Activated naive CD8-positive, alpha-beta T cell treated with anti-CD3 and anti-CD28 coated beads, Interleukin-2, amount 50 U/mL, for 16 hours (primary cell): Measurements from ENCODE around the gene RAD1.
A peak's percentile ranks its signal among the peaks of the same experiment; 100 is the strongest.

ENCODE experiments used
- DNase-seq: peaks from one replicate; pipeline ENCODE4 v3.0.0-alpha.2; 2020; ENCODE audit warnings: low read depth, low spot score

RAD1 gene

GRCh38 chr5:34916518-34916917, 1.2 kb upstream of the RAD1 start:
- DNase-seq = no peak

GRCh38 chr5:34915856-34916192, 520 bp upstream of the RAD1 start:
- DNase-seq = no peak

GRCh38 chr5:34914671-34915138, 599 bp downstream of the RAD1 start:
- DNase-seq = no peak

GRCh38 chr5:34913072-34913471, 2.2 kb downstream of the RAD1 start:
- DNase-seq = no peak

GRCh38 chr5:34905564-34905963, 9.7 kb downstream of the RAD1 start:
- no peak for DNase-seq

GRCh38 chr5:34903260-34903659, 12.0 kb downstream of the RAD1 start:
- no peak for DNase-seq

- no peak for DNase-seq
Observed at GRCh38 chr5:34900652-34901051, 14.7 kb downstream of the RAD1 start.

GRCh38 chr5:34899066-34899465, 16.2 kb downstream of the RAD1 start:
- DNase-seq = no peak

GRCh38 chr5:34898258-34898895, 16.9 kb downstream of the RAD1 start:
- DNase-seq = peak; percentile 13

GRCh38 chr5:34897646-34898045, 17.7 kb downstream of the RAD1 start:
- DNase-seq = no peak

GRCh38 chr5:34895641-34896419, 19.5 kb downstream of the RAD1 start:
- no peak for DNase-seq

GRCh38 chr5:34894716-34895115, 20.6 kb downstream of the RAD1 start:
- no peak for DNase-seq

GRCh38 chr5:34892414-34892813, 22.9 kb downstream of the RAD1 start:
- no peak for DNase-seq

GRCh38 chr5:34891981-34892380, 23.3 kb downstream of the RAD1 start:
- DNase-seq = no peak

- no peak for DNase-seq
Observed at GRCh38 chr5:34889394-34889793, 25.9 kb downstream of the RAD1 start.

- no peak for DNase-seq
Observed at GRCh38 chr5:34886392-34887119, 28.7 kb downstream of the RAD1 start.

- no peak for DNase-seq
Observed at GRCh38 chr5:34881246-34881645, 34.1 kb downstream of the RAD1 start.

GRCh38 chr5:34876275-34876674, 39.0 kb downstream of the RAD1 start:
- no peak for DNase-seq

GRCh38 chr5:34870382-34870781, 44.9 kb downstream of the RAD1 start:
- DNase-seq = no peak

GRCh38 chr5:34869256-34869655, 46.0 kb downstream of the RAD1 start:
- no peak for DNase-seq

GRCh38 chr5:34868791-34869190, 46.5 kb downstream of the RAD1 start:
- no peak for DNase-seq

GRCh38 chr5:34867660-34868059, 47.6 kb downstream of the RAD1 start:
- no peak for DNase-seq

- DNase-seq = no peak
Observed at GRCh38 chr5:34866989-34867471, 48.3 kb downstream of the RAD1 start.
